ENCODE data around the gene WDR93. TPM values are rescaled to one million over a fixed set of nuclear protein-coding genes. Genes with fewer than 3 reads are reported as not detected.

The WDR93 gene
- total RNA-seq, 2 experiments from 2014 or later, result not detected

GRCh38 chr15:89745131-89745530, 54.5 kb downstream of the WDR93 start:
- ChIA-PET CTCF (interaction anchor here (2.1 kb wide), 1 partner anchor 130 kb away, joined by 5 read pairs; no protein-coding TSS in a partner anchor), POLR2A (no interaction called here)
- intact Hi-C loops (cut with micrococcal nuclease), result no loop called here
- ATAC-seq, result no peak
- no peak for DNase-seq
- peaks cover 2% of the 10 kb centered on the region for H3K4me1 Mint-ChIP-seq (ENCODE audit: low read depth)
- TF ChIP-seq CTCF (IDR thresholded peaks at IDR 0.05), result no peak
- no peak overlapping the region for H3K4me3 Mint-ChIP-seq
- H3K27ac Mint-ChIP-seq, result no peak overlapping the region
- peaks cover 3% of the 10 kb centered on the region for H3K27me3 Mint-ChIP-seq
- H3K9me3 Mint-ChIP-seq, result no peaks in the 10 kb centered on the region
- no peaks in the 10 kb centered on the region for H3K36me3 Mint-ChIP-seq (ENCODE audit: low read depth)

GRCh38 chr15:89745768-89746167, 55.2 kb downstream of the WDR93 start:
- no peak overlapping the region for H3K27ac Mint-ChIP-seq
- H3K27me3 Mint-ChIP-seq, result peaks cover 3% of the 10 kb centered on the region
- no peaks in the 10 kb centered on the region for H3K36me3 Mint-ChIP-seq (ENCODE audit: low read depth)
- ChIA-PET POLR2A (no interaction called here), CTCF (interaction anchor here (2.1 kb wide), 1 partner anchor 129 kb away, joined by 5 read pairs; no protein-coding TSS in a partner anchor)
- no peak for ATAC-seq
- intact Hi-C loops (cut with micrococcal nuclease), result no loop called here
- no peak for DNase-seq
- H3K4me3 Mint-ChIP-seq, result no peak overlapping the region
- TF ChIP-seq CTCF (IDR thresholded peaks at IDR 0.05), result no peak
- H3K4me1 Mint-ChIP-seq (ENCODE audit: low read depth), result peaks cover 2% of the 10 kb centered on the region
- H3K9me3 Mint-ChIP-seq, result no peaks in the 10 kb centered on the region

GRCh38 chr15:89746386-89746780, 55.8 kb downstream of the WDR93 start:
- intact Hi-C loops (cut with micrococcal nuclease), result no loop called here
- Mint-ChIP-seq H3K27me3 (peaks cover 3% of the 10 kb centered on the region), H3K4me3 (no peak overlapping the region), H3K36me3 (ENCODE audit: low read depth) (no peaks in the 10 kb centered on the region), H3K9me3 (no peaks in the 10 kb centered on the region), H3K27ac (no peak overlapping the region), H3K4me1 (ENCODE audit: low read depth) (peaks cover 2% of the 10 kb centered on the region)
- ATAC-seq (no peak), DNase-seq (no peak)
- TF ChIP-seq CTCF (IDR thresholded peaks at IDR 0.05), result no peak
- POLR2A ChIA-PET, result no interaction called here
- CTCF ChIA-PET, result no interaction called here

- DNase-seq (no peak), ATAC-seq (no peak)
- intact Hi-C loops (cut with micrococcal nuclease), result no loop called here
- peaks cover 2% of the 10 kb centered on the region for H3K4me1 Mint-ChIP-seq (ENCODE audit: low read depth)
- H3K4me3 Mint-ChIP-seq, result no peak overlapping the region
- no peaks in the 10 kb centered on the region for H3K9me3 Mint-ChIP-seq
- peaks cover 11% of the 10 kb centered on the region for H3K27me3 Mint-ChIP-seq
- no peak overlapping the region for H3K27ac Mint-ChIP-seq
- no peaks in the 10 kb centered on the region for H3K36me3 Mint-ChIP-seq (ENCODE audit: low read depth)
- POLR2A ChIA-PET, result no interaction called here
- no peak for TF ChIP-seq CTCF (IDR thresholded peaks at IDR 0.05)
- CTCF ChIA-PET, result interaction anchor here (1.3 kb wide), 1 partner anchor 127 kb away, joined by 3 read pairs; no protein-coding TSS in a partner anchor
These were observed 57.4 kb downstream of the WDR93 start for GRCh38 chr15:89747708-89748682.

GRCh38 chr15:89749054-89749453, 58.4 kb downstream of the WDR93 start:
- ATAC-seq, result no peak
- POLR2A ChIA-PET, result no interaction called here
- intact Hi-C loops (cut with micrococcal nuclease), result no loop called here
- Mint-ChIP-seq H3K4me3 (no peak overlapping the region), H3K4me1 (ENCODE audit: low read depth) (peaks cover 2% of the 10 kb centered on the region), H3K27ac (no peak overlapping the region), H3K9me3 (no peaks in the 10 kb centered on the region), H3K36me3 (ENCODE audit: low read depth) (no peaks in the 10 kb centered on the region), H3K27me3 (peaks cover 13% of the 10 kb centered on the region)
- TF ChIP-seq CTCF (IDR thresholded peaks at IDR 0.05), result no peak
- CTCF ChIA-PET, result interaction anchor here (1.3 to 2.2 kb wide), 3 partner anchors 9 to 126 kb away, joined by 3 to 12 read pairs (median 10); no protein-coding TSS in a partner anchor
- DNase-seq, result no peak

Data from activated CD8-positive, alpha-beta T cell treated with anti-CD3 and anti-CD28 coated beads for 36 hours (primary cell).